Skeletal muscle tissue (tissue), 4 donors: Measurements from ENCODE around the gene EGFL7. TPM values are rescaled to one million over a fixed set of nuclear protein-coding genes. Genes with fewer than 3 reads are reported as not detected.

Source experiments
- H3K27ac ChIP-seq: one replicate; pipeline ENCODE4 v1.7.0; 2013; ENCODE audit warnings: mild to moderate bottlenecking, low read depth, low read length, inconsistent platforms
- H3K27me3 ChIP-seq, 3 donors: one replicate each; pipeline ENCODE4 v1.7.0; 2013; ENCODE audit warnings: low read length in 3 of 3; ENCODE audit not compliant: control insufficient read depth in 3 of 3, insufficient read depth in 3 of 3
- H3K36me3 ChIP-seq, 3 donors: one replicate each; pipeline ENCODE4 v1.7.0; 2013; ENCODE audit warnings: low read length in 3 of 3; ENCODE audit not compliant: control insufficient read depth in 3 of 3, insufficient read depth in 3 of 3
- H3K4me1 ChIP-seq, 3 donors: one replicate each; pipeline ENCODE4 v1.7.0; 2013; ENCODE audit warnings: low read length in 3 of 3, mild to moderate bottlenecking in 3 of 3; ENCODE audit not compliant: control insufficient read depth in 3 of 3, insufficient read depth in 3 of 3
- H3K4me3 ChIP-seq, 3 donors: one replicate each; pipeline ENCODE4 v1.7.0; 2013; ENCODE audit warnings: low read length in 3 of 3
- H3K9ac ChIP-seq, 3 donors: one replicate each; pipeline ENCODE4 v1.7.0; 2013; ENCODE audit warnings: low read length in 3 of 3, mild to moderate bottlenecking in 3 of 3, moderate library complexity in 2 of 3, low read depth in 1 of 3
- H3K9me3 ChIP-seq, 3 donors: one replicate each; pipeline ENCODE4 v1.7.0; 2013; ENCODE audit warnings: low read length in 3 of 3; ENCODE audit not compliant: control insufficient read depth in 3 of 3
- total RNA-seq: library from RNA; depleted of rRNA; stranded (reverse); fragments of >200 nt; gene quantifications from one replicate; pipeline ENCODE4 v1.2.3, GENCODE V29; 2014
- donor health status: Osteomylitis.

EGFL7 gene
- total RNA-seq, 1 donor from 2014 or later: 51.7 TPM

GRCh38 chr9:136714096-136714892 is 51.6 kb downstream of the EGFL7 start:
- H3K9me3 ChIP-seq: no peaks in the 10 kb centered on the region
- H3K4me1 ChIP-seq: peaks cover 9 to 30% (median 25%) of the 10 kb centered on the region in 3 donors
- H3K4me3 ChIP-seq: no peak overlapping the region
- no peaks in the 10 kb centered on the region for H3K36me3 ChIP-seq
- peak overlapping the region in 1 of 3 donors; percentile 50 for H3K9ac ChIP-seq
- H3K27ac ChIP-seq: no peak overlapping the region
- H3K27me3 ChIP-seq: peaks cover 41 to 43% (median 43%) of the 10 kb centered on the region in 3 donors

GRCh38 chr9:136714893-136715274 is 52.2 kb downstream of the EGFL7 start:
- Histone ChIP-seq H3K9me3 (no peaks in the 10 kb centered on the region), H3K36me3 (no peaks in the 10 kb centered on the region), H3K27me3 (peaks cover 38 to 44% (median 43%) of the 10 kb centered on the region in 3 donors), H3K4me1 (peaks cover 9 to 32% (median 27%) of the 10 kb centered on the region in 3 donors), H3K4me3 (no peak overlapping the region), H3K9ac (peak overlapping the region in 1 of 3 donors; percentile 50), H3K27ac (no peak overlapping the region)

GRCh38 chr9:136717399-136717798 is 54.7 kb downstream of the EGFL7 start:
- Histone ChIP-seq H3K4me1 (peaks cover 11 to 41% (median 40%) of the 10 kb centered on the region in 3 donors), H3K27ac (no peak overlapping the region), H3K27me3 (peaks cover 29 to 37% (median 33%) of the 10 kb centered on the region in 3 donors), H3K9ac (no peak overlapping the region), H3K9me3 (no peaks in the 10 kb centered on the region), H3K36me3 (peaks cover 0 to 5% (median 0%) of the 10 kb centered on the region in 3 donors), H3K4me3 (no peak overlapping the region)

DNA sequence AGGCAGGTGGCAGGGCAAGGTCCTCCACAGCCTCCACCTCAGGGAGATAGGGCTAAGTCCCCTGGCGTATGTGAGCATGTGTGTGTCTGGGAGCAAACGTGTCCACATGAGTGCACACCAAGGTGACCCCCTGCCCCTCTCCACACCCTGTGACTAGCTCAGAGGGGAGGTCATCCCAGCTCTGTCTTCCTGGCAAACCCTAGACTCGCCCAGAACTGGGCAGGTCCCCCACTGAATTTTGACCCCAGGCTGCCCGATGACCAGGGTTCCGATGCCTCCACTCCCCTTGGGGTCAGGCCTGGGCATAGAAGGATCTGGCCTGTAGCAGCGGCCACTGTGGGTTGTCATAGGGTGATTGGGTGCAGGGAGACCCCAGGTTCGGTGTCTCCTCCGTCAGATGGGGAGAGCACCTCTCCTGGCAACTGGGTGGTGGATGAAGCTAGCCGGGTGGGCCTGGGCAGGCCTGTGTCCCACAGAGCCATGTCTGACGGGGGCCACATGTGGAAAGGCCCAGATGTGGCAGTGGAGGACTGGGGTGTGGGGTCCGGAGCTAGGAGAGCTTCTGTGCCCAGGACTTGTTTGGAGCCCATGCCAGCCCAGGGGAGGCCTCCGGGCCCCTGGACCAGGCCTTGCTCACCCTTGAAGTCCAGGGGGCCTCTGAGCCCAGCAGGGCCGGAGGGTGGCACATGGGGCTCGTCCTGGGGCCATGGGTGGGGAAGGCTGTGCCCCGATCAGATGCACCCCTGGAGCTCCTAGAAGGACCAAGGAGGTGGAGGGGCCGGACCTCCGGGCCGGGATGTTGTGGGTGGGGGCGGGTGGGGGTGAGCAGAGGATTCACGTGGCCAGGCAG is 55.9 kb downstream of the EGFL7 start:
- Histone ChIP-seq H3K27ac (no peak overlapping the region), H3K36me3 (peaks cover 9 to 16% (median 11%) of the 10 kb centered on the region in 3 donors), H3K4me1 (peaks cover 11 to 47% (median 38%) of the 10 kb centered on the region in 3 donors), H3K27me3 (peaks cover 23 to 30% (median 24%) of the 10 kb centered on the region in 3 donors), H3K9me3 (no peaks in the 10 kb centered on the region), H3K9ac (no peak overlapping the region), H3K4me3 (no peak overlapping the region)

DNA sequence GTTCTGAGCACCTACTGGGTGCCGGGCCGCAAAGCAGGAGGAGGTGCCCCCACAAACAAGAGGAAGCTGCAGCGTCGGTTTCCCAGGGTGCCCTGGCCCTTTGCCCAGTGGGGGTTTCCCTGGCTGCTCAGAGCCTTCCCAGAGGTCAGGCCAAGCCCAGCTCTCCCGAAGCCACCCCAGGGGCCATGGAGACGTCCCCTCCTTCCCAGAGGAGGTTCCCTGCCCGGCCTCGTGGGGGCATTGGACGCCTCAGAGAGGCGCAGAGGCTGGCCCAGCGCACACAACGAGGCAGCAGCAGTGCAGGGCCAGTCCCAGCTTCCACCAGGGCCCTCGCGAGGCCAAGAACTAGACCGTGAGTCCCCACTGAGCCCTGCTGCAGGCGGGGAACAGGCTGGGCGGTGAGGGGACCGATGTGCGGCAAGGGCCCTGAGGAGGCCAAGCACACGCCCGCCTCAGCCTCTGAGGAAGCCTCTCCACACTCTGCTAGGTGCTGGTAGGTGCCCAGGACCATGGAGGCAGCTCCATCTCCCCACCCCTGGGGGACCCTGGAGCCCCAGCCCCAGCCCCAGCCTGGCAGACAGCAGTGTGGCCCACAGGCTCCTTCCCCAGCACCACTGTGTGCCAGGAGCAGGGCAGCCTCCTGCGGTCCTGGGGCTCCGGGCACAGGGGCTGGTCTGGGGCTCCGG is 56.6 kb downstream of the EGFL7 start:
- peaks cover 15 to 22% (median 19%) of the 10 kb centered on the region in 3 donors for H3K27me3 ChIP-seq
- H3K9me3 ChIP-seq: no peaks in the 10 kb centered on the region
- no peak overlapping the region for H3K9ac ChIP-seq
- H3K27ac ChIP-seq: no peak overlapping the region
- peaks cover 17 to 24% (median 19%) of the 10 kb centered on the region in 3 donors for H3K36me3 ChIP-seq
- H3K4me1 ChIP-seq: peaks cover 11 to 40% (median 34%) of the 10 kb centered on the region in 3 donors
- no peak overlapping the region for H3K4me3 ChIP-seq

- no peak overlapping the region for H3K27ac ChIP-seq
- peaks cover 6 to 12% (median 9%) of the 10 kb centered on the region in 3 donors for H3K27me3 ChIP-seq
- H3K9me3 ChIP-seq: no peaks in the 10 kb centered on the region
- H3K4me1 ChIP-seq: peaks cover 8 to 34% (median 27%) of the 10 kb centered on the region in 3 donors
- H3K4me3 ChIP-seq: no peak overlapping the region
- peaks cover 25 to 31% (median 28%) of the 10 kb centered on the region in 3 donors for H3K36me3 ChIP-seq
- H3K9ac ChIP-seq: peak overlapping the region in 1 of 3 donors; percentile 25
Measured at GRCh38 chr9:136720251-136720897, 57.7 kb downstream of the EGFL7 start.

DNA sequence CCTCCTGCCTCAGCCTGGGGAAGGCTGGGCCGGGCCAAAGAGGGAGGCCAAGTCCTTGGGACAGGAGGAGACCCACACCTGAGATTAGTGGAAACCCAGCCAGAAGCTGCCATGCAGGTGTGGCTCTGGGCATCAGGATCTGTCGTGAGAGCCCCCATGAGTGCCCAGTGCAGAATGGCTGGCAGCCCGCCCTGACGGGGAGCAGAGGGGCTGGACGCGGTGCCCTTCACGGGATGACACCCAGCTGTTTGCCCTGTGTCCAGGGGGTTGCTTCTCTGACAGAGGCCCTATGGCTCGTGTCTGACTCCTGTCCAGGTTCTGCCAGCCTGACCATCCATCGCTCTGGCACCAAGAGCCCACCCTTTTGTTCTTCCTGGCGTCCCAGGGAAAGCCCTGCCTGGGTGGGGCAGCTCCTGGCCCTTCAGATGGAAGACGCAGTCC is 58.2 kb downstream of the EGFL7 start:
- H3K4me1 ChIP-seq: peaks cover 13 to 36% (median 30%) of the 10 kb centered on the region in 3 donors
- H3K27ac ChIP-seq: no peak overlapping the region
- H3K36me3 ChIP-seq: peaks cover 30 to 36% (median 33%) of the 10 kb centered on the region in 3 donors
- no peaks in the 10 kb centered on the region for H3K9me3 ChIP-seq
- H3K9ac ChIP-seq: peak overlapping the region in 1 of 3 donors; percentile 45
- peaks cover 3 to 8% (median 7%) of the 10 kb centered on the region in 3 donors for H3K27me3 ChIP-seq
- no peak overlapping the region for H3K4me3 ChIP-seq

DNA sequence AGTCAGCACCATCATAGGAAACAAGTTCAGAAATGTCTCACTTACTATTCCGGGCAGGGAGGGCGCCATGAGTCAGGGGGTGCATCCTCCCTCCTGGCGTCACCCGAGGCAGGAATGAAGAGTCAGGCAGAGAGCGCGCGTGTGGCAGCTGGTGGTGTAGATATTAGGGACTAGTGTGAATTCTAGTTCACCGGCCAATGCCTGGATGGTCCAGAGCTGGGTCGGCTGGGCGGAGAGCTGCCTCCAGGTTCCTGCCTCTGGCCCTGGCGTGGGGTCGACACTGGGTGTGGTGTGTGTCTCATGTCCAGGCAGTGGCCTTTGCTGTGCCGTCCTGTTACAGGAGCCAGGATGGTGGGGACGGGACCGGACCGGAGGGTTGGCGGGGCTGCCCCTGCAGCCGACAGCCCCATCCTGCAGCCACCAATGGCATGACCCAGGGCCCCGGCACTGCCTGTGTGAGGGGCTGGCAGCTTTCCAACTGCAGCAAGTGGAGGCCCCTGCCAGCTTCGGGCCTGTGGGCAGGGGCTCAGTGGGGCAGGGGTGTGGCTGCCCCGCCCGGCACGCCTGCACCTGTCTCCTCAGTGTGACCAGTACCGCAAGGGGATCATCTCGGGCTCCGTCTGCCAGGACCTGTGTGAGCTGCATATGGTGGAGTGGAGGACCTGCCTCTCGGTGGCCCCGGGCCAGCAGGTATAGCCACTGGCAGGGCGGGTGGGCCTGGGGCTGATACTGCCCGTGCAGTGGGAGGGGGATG is 58.8 kb downstream of the EGFL7 start:
- Histone ChIP-seq H3K27me3 (peaks cover 0 to 7% (median 3%) of the 10 kb centered on the region in 3 donors), H3K9me3 (no peaks in the 10 kb centered on the region), H3K36me3 (peaks cover 36 to 42% (median 39%) of the 10 kb centered on the region in 3 donors), H3K4me3 (no peak overlapping the region), H3K27ac (no peak overlapping the region), H3K9ac (peak overlapping the region in 1 of 3 donors; percentile 45), H3K4me1 (peaks cover 19 to 42% (median 36%) of the 10 kb centered on the region in 3 donors)
